LNCaP clone FGC (cell line): ENCODE data around the gene FAT4.
A peak's percentile ranks its signal among the peaks of the same experiment; 100 is the strongest.

Source experiments
- DNase-seq: peaks from one replicate; pipeline ENCODE4 v3.0.0-alpha.2; 2011; ENCODE audit warnings: low read depth
- H3K4me3 ChIP-seq: 2 replicates; pipeline ENCODE4 v1.5.1; 2011; ENCODE audit warnings: mild to moderate bottlenecking, low read depth, low read length, control low read depth
- CTCF ChIP-seq: IDR thresholded peaks from 2 replicates; pipeline ENCODE4 v1.5.1; 2012; ENCODE audit warnings: mild to moderate bottlenecking; ENCODE audit not compliant: control insufficient read depth, insufficient read depth; ENCODE audit errors: extremely low read depth

Gene FAT4

DNA sequence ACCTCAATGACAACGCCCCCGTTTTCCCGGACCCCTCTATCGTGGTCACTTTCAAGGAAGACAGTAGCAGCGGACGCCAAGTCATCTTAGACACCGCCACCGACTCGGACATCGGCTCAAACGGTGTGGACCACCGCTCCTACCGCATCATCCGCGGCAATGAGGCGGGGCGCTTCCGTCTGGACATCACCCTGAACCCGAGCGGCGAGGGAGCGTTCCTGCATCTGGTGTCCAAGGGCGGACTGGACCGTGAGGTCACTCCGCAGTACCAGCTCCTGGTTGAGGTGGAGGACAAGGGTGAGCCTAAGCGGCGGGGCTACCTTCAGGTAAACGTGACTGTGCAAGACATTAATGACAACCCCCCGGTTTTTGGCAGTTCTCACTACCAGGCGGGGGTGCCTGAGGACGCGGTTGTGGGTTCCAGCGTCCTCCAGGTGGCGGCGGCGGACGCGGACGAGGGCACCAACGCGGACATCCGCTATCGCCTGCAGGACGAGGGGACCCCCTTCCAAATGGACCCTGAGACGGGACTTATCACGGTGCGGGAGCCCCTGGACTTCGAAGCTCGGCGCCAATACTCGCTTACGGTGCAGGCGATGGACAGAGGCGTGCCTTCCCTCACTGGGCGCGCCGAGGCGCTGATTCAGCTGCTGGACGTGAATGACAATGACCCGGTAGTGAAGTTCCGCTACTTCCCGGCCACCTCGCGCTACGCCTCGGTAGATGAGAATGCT is 2.2 kb downstream of the FAT4 start:
- no peak for DNase-seq

GRCh38 chr4:125317525-125317877 is 2.7 kb downstream of the FAT4 start:
- TF ChIP-seq CTCF: peak; percentile 38
- no peak overlapping the region for H3K4me3 ChIP-seq
- no peak for DNase-seq

More for the DNA sequence above, 2.2 kb downstream of the FAT4 start:
- no peak overlapping the region for H3K4me3 ChIP-seq
- no peak for TF ChIP-seq CTCF

GRCh38 chr4:125319311-125319710 is 4.6 kb downstream of the FAT4 start:
- no peak for TF ChIP-seq CTCF
- DNase-seq: no peak
- no peak overlapping the region for H3K4me3 ChIP-seq

DNA sequence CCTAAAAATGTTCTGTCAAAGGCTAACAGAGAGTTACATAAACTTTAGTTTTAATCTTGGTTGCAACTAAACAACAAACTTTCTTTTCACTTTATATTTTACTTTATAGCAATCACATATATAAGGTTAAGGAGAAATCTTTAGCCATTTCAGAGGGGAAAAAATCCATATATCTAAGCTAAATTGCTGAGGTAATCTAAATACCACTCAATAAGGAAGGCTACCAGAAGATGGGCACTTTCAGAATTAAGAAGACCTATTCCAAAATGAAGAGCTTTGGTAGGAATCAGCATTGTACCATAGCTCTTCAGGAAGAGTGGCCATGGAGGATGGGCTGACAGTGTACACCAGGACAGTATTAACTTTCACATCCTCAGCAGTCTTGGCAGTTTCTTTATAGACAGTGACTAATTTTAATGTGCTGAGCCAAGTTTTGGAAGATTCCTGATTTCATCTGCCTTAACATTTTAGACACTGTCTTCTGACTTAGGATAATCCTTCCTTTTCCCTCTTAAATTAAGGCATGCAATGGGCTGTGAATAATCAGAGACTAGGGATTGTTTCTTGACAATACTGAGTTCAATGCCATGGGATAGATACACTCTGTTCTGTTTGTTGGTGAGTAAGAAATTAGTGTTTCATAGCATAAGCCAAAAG is 7.1 kb downstream of the FAT4 start:
- H3K4me3 ChIP-seq: no peak overlapping the region
- no peak for DNase-seq
- no peak for TF ChIP-seq CTCF

GRCh38 chr4:125322366-125322730 is 7.6 kb downstream of the FAT4 start:
- H3K4me3 ChIP-seq: no peak overlapping the region
- TF ChIP-seq CTCF: no peak
- DNase-seq: no peak

GRCh38 chr4:125323654-125324053 is 8.9 kb downstream of the FAT4 start:
- no peak for DNase-seq
- TF ChIP-seq CTCF: no peak
- no peak overlapping the region for H3K4me3 ChIP-seq

DNA sequence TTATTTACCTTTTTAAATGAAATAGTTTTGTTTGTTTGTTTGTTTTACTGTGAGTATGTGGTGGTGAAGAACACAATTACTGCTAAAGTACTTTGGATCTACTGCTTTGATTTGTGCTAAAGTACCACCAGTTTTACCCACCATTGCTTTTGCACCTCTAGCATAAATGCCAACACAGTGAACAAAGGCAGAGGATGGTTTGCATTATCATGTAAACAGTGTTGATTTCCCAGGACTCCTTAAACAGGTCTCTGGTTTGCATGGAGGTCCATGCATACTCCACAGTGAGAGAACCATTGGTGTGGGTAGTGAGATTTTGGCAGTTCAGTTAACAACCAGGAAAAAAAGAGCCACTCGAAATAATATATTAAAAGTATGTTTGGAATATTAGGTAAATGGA is 11.0 kb downstream of the FAT4 start:
- no peak for DNase-seq
- H3K4me3 ChIP-seq: no peak overlapping the region
- no peak for TF ChIP-seq CTCF
